OCI-LY3 (cell line): ENCODE results near the gene SULT2B1.

ENCODE experiments used
- H2AFZ ChIP-seq: fragments of 200-600, 300-600 bp; shearing (Covaris generic); 2 replicates; pipeline ENCODE4 v1.6.0; 2014; ENCODE audit warnings: antibody characterized with exemption, low read depth, low read length
- H3K27ac ChIP-seq: fragments of 200-600, 300-600 bp; sonication (generic); 2 replicates; pipeline ENCODE4 v1.5.1; 2014; ENCODE audit warnings: mild to moderate bottlenecking, low read length, moderate library complexity, mixed read lengths
- H3K27me3 ChIP-seq: fragments of 200-600, 300-600 bp; sonication (generic); 2 replicates; pipeline ENCODE4 v1.6.1; 2014; ENCODE audit warnings: low read depth, low read length, mixed read lengths
- H3K36me3 ChIP-seq: fragments of 200-600, 300-600 bp; sonication (generic); replicated peaks from 2 replicates; pipeline ENCODE3; 2014; ENCODE audit warnings: low read depth, low read length, mixed read lengths
- H3K4me1 ChIP-seq: fragments of 300-600, 200-600 bp; sonication (generic); 2 replicates; pipeline ENCODE4 v1.6.1; 2014; ENCODE audit warnings: low read length, mixed read lengths
- H3K4me2 ChIP-seq: fragments of 200-600, 300-600 bp; sonication (generic); 2 replicates; pipeline ENCODE4 v1.6.1; 2014; ENCODE audit warnings: low read length, mixed read lengths
- H3K4me3 ChIP-seq: fragments of 300-600, 200-600 bp; sonication (generic); 2 replicates; pipeline ENCODE4 v1.5.1; 2014; ENCODE audit warnings: antibody characterized with exemption, mild to moderate bottlenecking, low read length, moderate library complexity
- H3K79me2 ChIP-seq: fragments of 300-600, 200-600 bp; shearing (Covaris generic); 2 replicates; pipeline ENCODE4 v1.6.1; 2014; ENCODE audit warnings: mild to moderate bottlenecking, low read length, mixed read lengths
- H3K9ac ChIP-seq: fragments of 300-600, 200-600 bp; shearing (Covaris generic); 2 replicates; pipeline ENCODE4 v1.6.0; 2014; ENCODE audit warnings: mild to moderate bottlenecking, low read length, moderate library complexity
- H3K9me3 ChIP-seq: fragments of 200-600, 300-600 bp; shearing (Covaris generic); 2 replicates; pipeline ENCODE4 v1.6.1; 2014; ENCODE audit warnings: low read length, mixed read lengths; ENCODE audit not compliant: insufficient read depth
- H4K20me1 ChIP-seq: fragments of 200-600, 300-600 bp; sonication (generic); 2 replicates; pipeline ENCODE4 v1.6.1; 2016; ENCODE audit warnings: low read length, mixed read lengths; ENCODE audit not compliant: insufficient read depth
- EZH2phosphoT487 ChIP-seq: fragments of 200-600 bp; shearing (Covaris generic); IDR thresholded peaks from 2 replicates; pipeline ENCODE4 v1.6.1; 2018; ENCODE audit warnings: antibody characterized with exemption, mixed run types, low read depth
- TF ChIP-seq, protein P1 (sequence below): fragments of 200-600, 300-600 bp; sonication (generic); IDR thresholded peaks from 2 replicates; pipeline ENCODE4 v1.5.1; 2014; ENCODE audit warnings: antibody characterized with exemption, low read length, low read depth

The SULT2B1 gene

DNA sequence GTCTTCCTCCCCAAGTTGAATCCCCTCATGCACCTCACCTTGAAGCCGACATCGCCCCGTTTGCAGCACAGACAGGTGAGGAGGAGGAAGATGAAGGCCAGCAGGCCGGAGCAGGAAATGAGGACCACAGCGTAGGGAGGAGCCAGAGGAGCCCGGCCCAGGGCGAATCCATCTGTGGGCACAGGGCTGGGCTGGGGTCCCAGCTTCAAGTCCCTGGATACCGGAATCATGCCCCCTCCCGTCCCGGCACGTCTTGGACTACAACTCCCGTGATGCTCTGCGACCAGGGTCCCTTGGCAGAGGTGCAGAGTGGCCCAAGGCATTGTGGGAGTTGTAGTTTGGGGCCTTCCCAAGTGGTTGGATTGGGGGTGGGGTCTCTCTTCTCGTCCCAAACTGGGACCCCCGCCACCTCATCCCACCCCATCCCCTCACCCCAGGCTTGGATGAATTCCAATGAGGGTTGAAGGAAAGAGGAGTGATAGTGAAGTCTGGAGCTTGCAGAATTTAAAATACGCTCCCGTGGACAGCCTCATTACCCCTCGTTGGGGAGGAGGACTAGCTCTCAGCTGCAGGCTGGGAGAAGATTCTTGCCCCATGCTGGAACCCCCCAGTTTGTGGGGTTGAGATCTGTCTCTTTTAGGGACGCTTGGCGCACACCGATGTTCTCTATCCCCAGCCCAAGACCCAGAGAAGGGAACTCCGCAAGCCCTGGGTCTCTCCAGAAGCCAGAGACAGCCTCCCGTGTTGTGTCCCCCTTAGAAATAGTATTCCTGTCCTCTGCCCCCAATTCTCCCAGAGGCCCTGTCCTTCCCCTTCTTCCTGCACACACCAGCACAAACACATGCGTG is 41.3 kb upstream of the SULT2B1 start:
- H3K9ac ChIP-seq, result peak overlapping the region; percentile 35
- H3K27ac ChIP-seq, result no peak overlapping the region
- no peaks in the 10 kb centered on the region for H3K79me2 ChIP-seq
- H3K27me3 ChIP-seq, result peaks cover 11% of the 10 kb centered on the region
- H3K4me3 ChIP-seq, result peak overlapping the region; percentile 73
- TF ChIP-seq, protein P1, sequence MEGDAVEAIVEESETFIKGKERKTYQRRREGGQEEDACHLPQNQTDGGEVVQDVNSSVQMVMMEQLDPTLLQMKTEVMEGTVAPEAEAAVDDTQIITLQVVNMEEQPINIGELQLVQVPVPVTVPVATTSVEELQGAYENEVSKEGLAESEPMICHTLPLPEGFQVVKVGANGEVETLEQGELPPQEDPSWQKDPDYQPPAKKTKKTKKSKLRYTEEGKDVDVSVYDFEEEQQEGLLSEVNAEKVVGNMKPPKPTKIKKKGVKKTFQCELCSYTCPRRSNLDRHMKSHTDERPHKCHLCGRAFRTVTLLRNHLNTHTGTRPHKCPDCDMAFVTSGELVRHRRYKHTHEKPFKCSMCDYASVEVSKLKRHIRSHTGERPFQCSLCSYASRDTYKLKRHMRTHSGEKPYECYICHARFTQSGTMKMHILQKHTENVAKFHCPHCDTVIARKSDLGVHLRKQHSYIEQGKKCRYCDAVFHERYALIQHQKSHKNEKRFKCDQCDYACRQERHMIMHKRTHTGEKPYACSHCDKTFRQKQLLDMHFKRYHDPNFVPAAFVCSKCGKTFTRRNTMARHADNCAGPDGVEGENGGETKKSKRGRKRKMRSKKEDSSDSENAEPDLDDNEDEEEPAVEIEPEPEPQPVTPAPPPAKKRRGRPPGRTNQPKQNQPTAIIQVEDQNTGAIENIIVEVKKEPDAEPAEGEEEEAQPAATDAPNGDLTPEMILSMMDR, result no peak
- no peak for TF ChIP-seq EZH2phosphoT487
- H2AFZ ChIP-seq, result peak overlapping the region; percentile 92
- no peaks in the 10 kb centered on the region for H3K36me3 ChIP-seq
- H3K4me2 ChIP-seq, result peak overlapping the region; percentile 81
- no peaks in the 10 kb centered on the region for H4K20me1 ChIP-seq
- no peaks in the 10 kb centered on the region for H3K9me3 ChIP-seq
- H3K4me1 ChIP-seq, result peaks cover 20% of the 10 kb centered on the region

DNA sequence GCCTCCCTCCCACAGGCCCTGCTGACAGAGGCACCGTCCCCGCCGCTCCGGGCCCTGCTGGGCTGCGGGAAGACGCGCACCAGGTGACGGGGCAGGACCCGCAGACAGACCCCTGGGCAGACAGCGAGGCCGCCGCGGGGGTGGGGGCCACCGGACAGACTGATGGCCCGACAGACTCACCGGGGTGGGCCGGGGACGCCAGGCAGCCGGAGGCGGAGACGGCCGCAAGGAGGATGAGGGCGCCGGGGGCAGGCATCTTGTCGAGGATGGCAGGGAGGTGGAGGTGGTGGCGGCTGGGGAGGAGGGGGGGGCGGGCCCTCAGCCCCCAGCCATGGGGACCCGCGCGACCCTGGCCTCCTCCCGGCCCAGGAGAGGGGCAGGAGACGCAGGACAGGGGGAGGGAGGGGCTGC is 40.6 kb upstream of the SULT2B1 start:
- Histone ChIP-seq H2AFZ (no peak overlapping the region), H3K4me2 (peak overlapping the region; percentile 81), H3K36me3 (no peaks in the 10 kb centered on the region), H3K79me2 (no peaks in the 10 kb centered on the region), H3K27ac (no peak overlapping the region), H3K4me3 (peak overlapping the region; percentile 73), H3K9me3 (no peaks in the 10 kb centered on the region), H3K27me3 (peaks cover 11% of the 10 kb centered on the region), H4K20me1 (no peaks in the 10 kb centered on the region), H3K9ac (no peak overlapping the region), H3K4me1 (peaks cover 20% of the 10 kb centered on the region)
- no peak for TF ChIP-seq EZH2phosphoT487
- TF ChIP-seq, protein P1, result no peak

DNA sequence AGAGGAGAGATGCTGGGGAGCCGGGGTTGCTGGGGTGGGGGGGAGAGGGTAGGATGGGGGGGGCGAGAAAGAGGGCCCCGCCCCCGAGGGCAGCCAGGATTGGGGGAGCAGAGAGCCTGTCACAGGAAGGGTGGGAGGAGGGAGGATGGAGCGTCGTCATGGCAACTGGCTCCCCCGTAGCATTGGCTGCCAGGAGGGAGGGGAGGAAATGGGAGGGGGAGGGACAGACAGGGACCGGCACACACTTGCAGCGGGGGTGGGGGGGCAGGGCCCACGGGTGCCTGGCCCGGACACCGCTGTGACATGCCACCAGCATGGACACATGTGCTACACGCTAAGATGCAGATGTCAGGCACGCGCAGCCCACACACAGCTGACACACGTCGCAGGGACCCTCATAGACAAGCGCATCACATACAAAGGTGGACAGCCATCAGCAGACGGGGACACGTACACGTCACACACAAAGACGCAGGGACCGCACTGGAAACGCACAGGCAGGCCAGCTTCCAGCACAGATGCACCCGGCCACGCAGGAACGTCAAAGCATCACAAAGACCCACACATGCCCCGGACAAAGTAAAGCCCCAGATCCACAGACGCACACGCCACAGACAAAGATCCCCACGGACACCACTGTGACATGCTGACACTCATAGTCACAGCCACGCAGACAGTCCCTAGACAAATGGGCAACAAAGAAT is 40.0 kb upstream of the SULT2B1 start, which contains the start of gene LMTK3:
TSS of gene LMTK3 (minus strand) at position 36 of the 704 bp plus-strand sequence. CDS start 259 bp downstream, outside the sequence.
- H4K20me1 ChIP-seq, result no peaks in the 10 kb centered on the region
- peak within 1 kb of the TSS; percentile 81 for H3K4me2 ChIP-seq
- peak within 1 kb of the TSS; percentile 86 for H3K4me3 ChIP-seq
- peaks cover 11% of the 10 kb centered on the region for H3K27me3 ChIP-seq
- peak within 1 kb of the TSS; percentile 73 for H3K9ac ChIP-seq
- H2AFZ ChIP-seq, result peak within 1 kb of the TSS; percentile 92
- H3K36me3 ChIP-seq, result no peaks in the 10 kb centered on the region
- TF ChIP-seq, protein P1, result no peak
- TF ChIP-seq EZH2phosphoT487, result no peak
- no peaks in the 10 kb centered on the region for H3K9me3 ChIP-seq
- H3K27ac ChIP-seq, result no peak within 1 kb of the TSS
- no peaks in the 10 kb centered on the region for H3K79me2 ChIP-seq
- peaks cover 20% of the 10 kb centered on the region for H3K4me1 ChIP-seq
